ENCODE results near the gene STIMATE. TPM values are rescaled to one million over a fixed set of nuclear protein-coding genes. Genes with fewer than 3 reads are reported as not detected.

The STIMATE gene
- total and polyA plus RNA-seq, 2 donors from 2014 or later, result 21.4 to 23.3 TPM

- no peak for TF ChIP-seq CTCF (IDR thresholded peaks at IDR 0.05; ENCODE audit: borderline replicate concordance, extremely low read depth, insufficient read depth)
- DNase-seq (peak in 1 of 5 donors; percentile 26), FAIRE-seq (no peak)
- no peak overlapping the region for H3K9ac ChIP-seq (ENCODE audit: low read length in 3 of 3)
- H3K27me3 ChIP-seq (ENCODE audit: control insufficient read depth, insufficient read depth, low read length), result no peaks in the 10 kb centered on the region
- H3K4me1 ChIP-seq (ENCODE audit: control insufficient read depth in 2 of 3, insufficient read depth in 2 of 3, low read depth in 1 of 3, low read length in 3 of 3), result peaks cover 0 to 4% (median 0%) of the 10 kb centered on the region in 3 donors
- no peaks in the 10 kb centered on the region for H3K9me3 ChIP-seq (ENCODE audit: control insufficient read depth in 2 of 3, insufficient read depth in 1 of 3, low read length in 3 of 3)
- intact Hi-C loops (cut with DNase I), result no loop called here
- H3K36me3 ChIP-seq (ENCODE audit: control insufficient read depth in 2 of 3, insufficient read depth in 3 of 3, low read length in 3 of 3), result peaks cover 0 to 30% (median 19%) of the 10 kb centered on the region in 3 donors
- H3K4me3 ChIP-seq (ENCODE audit: low read length in 3 of 3), result no peak overlapping the region
- H3K27ac ChIP-seq (ENCODE audit: low read depth in 2 of 2, low read length in 2 of 2), result no peak overlapping the region
Measured at GRCh38 chr3:52841211-52841980, 56.0 kb downstream of the STIMATE start.

- intact Hi-C loops (cut with DNase I), result no loop called here
- Histone ChIP-seq H3K27me3 (ENCODE audit: control insufficient read depth, insufficient read depth, low read length) (no peaks in the 10 kb centered on the region), H3K4me1 (ENCODE audit: control insufficient read depth in 2 of 3, insufficient read depth in 2 of 3, low read depth in 1 of 3, low read length in 3 of 3) (no peaks in the 10 kb centered on the region), H3K27ac (ENCODE audit: low read depth in 2 of 2, low read length in 2 of 2) (no peak overlapping the region), H3K9me3 (ENCODE audit: control insufficient read depth in 2 of 3, insufficient read depth in 1 of 3, low read length in 3 of 3) (no peaks in the 10 kb centered on the region), H3K9ac (ENCODE audit: low read length in 3 of 3) (no peak overlapping the region), H3K36me3 (ENCODE audit: control insufficient read depth in 2 of 3, insufficient read depth in 3 of 3, low read length in 3 of 3) (peaks cover 0 to 30% (median 19%) of the 10 kb centered on the region in 3 donors), H3K4me3 (ENCODE audit: low read length in 3 of 3) (no peak overlapping the region)
- no peak for TF ChIP-seq CTCF (IDR thresholded peaks at IDR 0.05; ENCODE audit: borderline replicate concordance, extremely low read depth, insufficient read depth)
- FAIRE-seq (no peak), DNase-seq (peak in 1 of 5 donors; percentile 47)
Measured at GRCh38 chr3:52839892-52840545, 57.3 kb downstream of the STIMATE start.

DNA sequence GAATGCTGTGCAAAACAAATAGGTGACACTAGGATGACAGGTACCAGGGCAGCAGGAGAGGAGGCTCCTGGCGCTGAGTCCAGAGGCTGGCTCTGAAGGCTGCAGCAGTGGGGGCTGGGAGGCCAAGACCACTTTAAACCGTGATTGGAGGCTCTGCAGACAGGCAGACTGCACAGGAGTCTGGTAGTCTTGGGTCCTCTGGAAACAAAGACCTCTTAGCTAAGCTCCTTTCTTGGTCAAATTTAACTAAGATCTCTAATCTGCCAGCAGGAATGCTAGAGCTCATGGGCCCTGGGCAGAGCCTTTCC, 58.1 kb downstream of the STIMATE start:
- Histone ChIP-seq H3K9me3 (ENCODE audit: control insufficient read depth in 2 of 3, insufficient read depth in 1 of 3, low read length in 3 of 3) (no peaks in the 10 kb centered on the region), H3K9ac (ENCODE audit: low read length in 3 of 3) (no peak overlapping the region), H3K27ac (ENCODE audit: low read depth in 2 of 2, low read length in 2 of 2) (no peak overlapping the region), H3K4me3 (ENCODE audit: low read length in 3 of 3) (no peak overlapping the region), H3K4me1 (ENCODE audit: control insufficient read depth in 2 of 3, insufficient read depth in 2 of 3, low read depth in 1 of 3, low read length in 3 of 3) (no peaks in the 10 kb centered on the region), H3K36me3 (ENCODE audit: control insufficient read depth in 2 of 3, insufficient read depth in 3 of 3, low read length in 3 of 3) (peaks cover 0 to 27% (median 19%) of the 10 kb centered on the region in 3 donors), H3K27me3 (ENCODE audit: control insufficient read depth, insufficient read depth, low read length) (no peaks in the 10 kb centered on the region)
- intact Hi-C loops (cut with DNase I), result no loop called here
- DNase-seq (peak in 1 of 5 donors; percentile 11), FAIRE-seq (no peak)
- no peak for TF ChIP-seq CTCF (IDR thresholded peaks at IDR 0.05; ENCODE audit: borderline replicate concordance, extremely low read depth, insufficient read depth)

Measured in kidney (tissue), 14 donors.